Measurements from ENCODE around the gene MTERF4. TPM values are rescaled to one million over a fixed set of nuclear protein-coding genes. Genes with fewer than 3 reads are reported as not detected.

Gene MTERF4
- total RNA-seq, 5 donors from 2014 or later (not counting 1 experiment from before 2014, with no cell fraction given): 78.7 to 171 (median 109) TPM

DNA sequence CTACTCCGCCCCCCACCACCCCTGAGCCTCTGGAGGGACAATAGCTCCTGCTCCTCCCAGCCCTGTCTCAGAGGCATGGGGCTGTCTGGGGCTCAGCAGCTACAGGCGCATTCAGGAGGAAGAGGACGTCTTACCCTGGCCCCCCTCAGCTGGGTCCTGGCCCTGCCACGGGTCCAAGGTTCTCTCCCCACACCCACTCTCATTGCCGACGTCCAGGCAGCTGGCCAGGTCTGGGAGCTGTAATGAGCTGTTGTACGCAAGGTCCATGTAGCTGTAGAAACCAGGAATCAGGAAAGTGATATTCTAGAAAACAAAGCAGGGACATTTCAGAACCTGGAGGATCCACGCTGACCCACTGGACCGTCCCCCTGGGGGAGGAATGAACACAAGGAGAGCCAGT lies 33.6 kb upstream of the MTERF4 start:
- ATAC-seq (replicated peaks in 1 of 4) (no peak), DNase-seq (no peak)
- 92% methylated on average over 7 of the region's 9 CpGs for WGBS (ENCODE audit: insufficient coverage)
- Histone ChIP-seq H3K4me1 (ENCODE audit: control insufficient read depth in 1 of 2, extremely low read depth in 1 of 2, insufficient read depth in 2 of 2, low read length in 2 of 2) (no peaks in the 10 kb centered on the region), H3K36me3 (ENCODE audit: control insufficient read depth in 2 of 2, extremely low read depth in 1 of 2, insufficient read depth in 1 of 2, low read length in 1 of 2) (peaks cover 0 to 55% of the 10 kb centered on the region in 2 donors), H3K27me3 (replicated peaks in 1 of 2; ENCODE audit: control insufficient read depth in 2 of 2, extremely low read depth in 1 of 2, insufficient read depth in 2 of 2, low read length in 1 of 2) (no peaks in the 10 kb centered on the region), H3K27ac (ENCODE audit: low read length) (no peak overlapping the region), H3K4me3 (ENCODE audit: control insufficient read depth in 1 of 2, extremely low read depth in 1 of 2, low read length in 1 of 2) (no peak overlapping the region), H3K9me3 (no peaks in the 10 kb centered on the region)
- Mint-ChIP-seq H3K27ac (no peak overlapping the region), H3K4me1 (no peaks in the 10 kb centered on the region), H3K36me3 (peaks cover 46% of the 10 kb centered on the region), H3K27me3 (no peaks in the 10 kb centered on the region), H3K9me3 (no peaks in the 10 kb centered on the region), H3K4me3 (no peak overlapping the region)
- ChIA-PET POLR2A (no interaction called here), CTCF (no interaction called here)

DNA sequence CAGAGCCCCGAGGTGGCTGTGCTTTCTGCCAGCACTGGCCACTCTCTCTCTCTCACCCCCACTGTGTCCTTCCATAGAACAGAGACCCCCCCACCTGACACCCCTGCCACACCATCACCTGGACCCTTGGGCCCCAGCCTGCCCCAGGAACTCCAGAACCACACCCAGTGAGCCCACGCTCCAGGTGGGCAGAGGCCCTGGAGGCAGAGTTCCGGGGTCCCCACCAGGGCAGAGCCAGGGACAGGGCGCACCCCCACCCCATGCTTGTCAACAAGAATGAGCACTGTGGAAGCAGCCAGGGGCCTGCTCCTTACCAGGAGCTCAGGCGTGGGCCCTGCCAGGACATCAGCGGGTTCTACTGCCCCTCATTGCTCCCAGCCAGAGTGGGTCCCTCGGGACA lies 32.6 kb upstream of the MTERF4 start:
- ChIA-PET POLR2A (no interaction called here), CTCF (interaction anchor here in 1 of 2 donors (0.6 kb wide), 1 partner anchor 58 kb away, joined by 3 read pairs; no protein-coding TSS in a partner anchor)
- Histone ChIP-seq H3K27ac (ENCODE audit: low read length) (no peak overlapping the region), H3K4me3 (ENCODE audit: control insufficient read depth in 1 of 2, extremely low read depth in 1 of 2, low read length in 1 of 2) (no peak overlapping the region), H3K36me3 (ENCODE audit: control insufficient read depth in 2 of 2, extremely low read depth in 1 of 2, insufficient read depth in 1 of 2, low read length in 1 of 2) (peaks cover 0 to 52% of the 10 kb centered on the region in 2 donors), H3K27me3 (replicated peaks in 1 of 2; ENCODE audit: control insufficient read depth in 2 of 2, extremely low read depth in 1 of 2, insufficient read depth in 2 of 2, low read length in 1 of 2) (no peaks in the 10 kb centered on the region), H3K9me3 (no peaks in the 10 kb centered on the region), H3K4me1 (ENCODE audit: control insufficient read depth in 1 of 2, extremely low read depth in 1 of 2, insufficient read depth in 2 of 2, low read length in 2 of 2) (no peaks in the 10 kb centered on the region)
- no peak overlapping the region for H3K4me3 Mint-ChIP-seq
- ATAC-seq (replicated peaks in 1 of 4) (no peak), DNase-seq (no peak)
- no peak overlapping the region for H3K27ac Mint-ChIP-seq
- no peaks in the 10 kb centered on the region for H3K9me3 Mint-ChIP-seq
- no peaks in the 10 kb centered on the region for H3K4me1 Mint-ChIP-seq
- H3K27me3 Mint-ChIP-seq: no peaks in the 10 kb centered on the region
- peaks cover 56% of the 10 kb centered on the region for H3K36me3 Mint-ChIP-seq
- WGBS (ENCODE audit: insufficient coverage): 82% methylated on average over 5 of the region's 7 CpGs

DNA sequence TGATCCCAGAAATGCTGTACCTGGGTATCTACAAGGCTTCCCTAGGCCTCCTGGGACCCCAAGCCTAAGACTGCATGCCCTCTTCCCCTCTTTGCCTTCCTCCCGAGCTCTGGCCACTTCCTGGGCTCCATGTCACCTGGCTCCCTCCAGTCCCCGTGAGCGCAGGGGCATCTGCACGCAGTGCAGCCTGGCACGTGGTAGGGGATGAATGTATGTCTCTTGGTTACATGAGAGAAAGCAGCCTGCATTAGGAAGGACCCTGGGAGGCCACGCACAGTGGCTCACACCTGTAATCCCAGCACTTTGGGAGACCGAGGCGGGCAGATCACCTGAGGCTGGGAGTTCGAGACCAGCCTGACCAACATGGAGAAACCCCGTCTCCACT lies 31.3 kb upstream of the MTERF4 start:
- H3K27ac Mint-ChIP-seq: no peak overlapping the region
- ChIA-PET POLR2A (no interaction called here), CTCF (no interaction called here)
- H3K27me3 ChIP-seq (replicated peaks in 1 of 2; ENCODE audit: control insufficient read depth in 2 of 2, extremely low read depth in 1 of 2, insufficient read depth in 2 of 2, low read length in 1 of 2): no peaks in the 10 kb centered on the region
- peaks cover 3 to 7% (median 7%) of the 10 kb centered on the region in 3 donors for H3K4me1 Mint-ChIP-seq
- H3K9me3 Mint-ChIP-seq: no peaks in the 10 kb centered on the region
- ATAC-seq (replicated peaks in 1 of 4) (no peak), DNase-seq (no peak)
- peaks cover 0 to 43% of the 10 kb centered on the region in 2 donors for H3K36me3 ChIP-seq (ENCODE audit: control insufficient read depth in 2 of 2, extremely low read depth in 1 of 2, insufficient read depth in 1 of 2, low read length in 1 of 2)
- no peaks in the 10 kb centered on the region for H3K9me3 ChIP-seq
- H3K27me3 Mint-ChIP-seq: no peaks in the 10 kb centered on the region
- no peak overlapping the region for H3K4me3 ChIP-seq (ENCODE audit: control insufficient read depth in 1 of 2, extremely low read depth in 1 of 2, low read length in 1 of 2)
- H3K27ac ChIP-seq (ENCODE audit: low read length): no peak overlapping the region
- peaks cover 47% of the 10 kb centered on the region for H3K36me3 Mint-ChIP-seq
- no peak overlapping the region for H3K4me3 Mint-ChIP-seq
- 100% methylated on average over 5 of the region's 10 CpGs for WGBS (ENCODE audit: insufficient coverage)
- H3K4me1 ChIP-seq (ENCODE audit: control insufficient read depth in 1 of 2, extremely low read depth in 1 of 2, insufficient read depth in 2 of 2, low read length in 2 of 2): peaks cover 0 to 8% of the 10 kb centered on the region in 2 experiments

DNA sequence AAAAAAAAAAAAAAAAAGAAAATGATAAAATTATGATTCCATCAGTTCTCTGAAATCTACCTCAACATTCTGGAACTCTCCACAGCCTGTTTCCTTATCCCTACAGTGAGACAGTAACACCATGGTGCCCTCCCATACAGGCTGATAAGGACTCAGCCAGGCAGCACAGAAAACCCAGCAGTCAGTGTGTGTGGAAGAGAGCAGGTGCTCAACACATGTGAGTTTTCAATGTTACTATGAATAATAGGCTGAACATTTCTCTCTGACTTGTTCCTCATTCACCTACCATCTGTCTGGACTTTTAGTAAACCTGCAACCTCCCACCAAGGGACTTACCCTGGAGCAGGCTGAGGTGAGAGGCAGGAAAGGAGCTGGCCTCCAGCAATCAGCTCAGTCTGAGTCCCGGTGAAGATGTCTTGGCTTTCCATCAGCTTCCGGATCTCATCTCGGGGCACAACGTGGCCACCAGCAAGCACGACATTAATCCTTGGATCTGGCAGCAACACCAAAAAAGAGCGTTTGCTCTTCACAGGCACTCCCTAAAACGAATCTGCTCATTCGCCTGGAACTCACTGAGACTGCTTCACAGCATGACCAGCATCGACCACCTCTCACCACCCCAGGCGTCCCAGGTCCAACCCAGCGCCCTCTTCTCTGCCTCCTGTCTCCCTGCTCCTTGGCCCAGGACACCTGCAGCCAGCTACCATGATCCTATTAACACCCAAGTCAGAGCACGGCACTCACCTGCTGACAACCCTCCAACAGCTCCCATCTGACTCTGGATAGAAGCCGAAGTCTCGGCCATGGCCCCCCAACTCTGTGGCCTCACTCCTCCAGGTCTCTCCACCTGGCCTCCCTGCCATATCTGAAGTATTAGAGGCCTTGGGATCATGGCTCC lies 30.7 kb upstream of the MTERF4 start:
- Mint-ChIP-seq H3K27ac (no peak overlapping the region), H3K9me3 (no peaks in the 10 kb centered on the region), H3K4me3 (no peak overlapping the region), H3K4me1 (peaks cover 9 to 14% (median 13%) of the 10 kb centered on the region in 3 donors), H3K36me3 (peaks cover 43% of the 10 kb centered on the region), H3K27me3 (no peaks in the 10 kb centered on the region)
- no peak overlapping the region for H3K4me3 ChIP-seq (ENCODE audit: control insufficient read depth in 1 of 2, extremely low read depth in 1 of 2, low read length in 1 of 2)
- H3K9me3 ChIP-seq: no peaks in the 10 kb centered on the region
- peaks cover 3 to 37% of the 10 kb centered on the region in 2 donors for H3K36me3 ChIP-seq (ENCODE audit: control insufficient read depth in 2 of 2, extremely low read depth in 1 of 2, insufficient read depth in 1 of 2, low read length in 1 of 2)
- no peak for ATAC-seq (replicated peaks in 1 of 4)
- peaks cover 0 to 14% of the 10 kb centered on the region in 2 experiments for H3K4me1 ChIP-seq (ENCODE audit: control insufficient read depth in 1 of 2, extremely low read depth in 1 of 2, insufficient read depth in 2 of 2, low read length in 2 of 2)
- ChIA-PET POLR2A (no interaction called here), CTCF (no interaction called here)
- 96% methylated on average over 14 of the region's 14 CpGs for WGBS (ENCODE audit: insufficient coverage)
- DNase-seq: no peak
- H3K27me3 ChIP-seq (replicated peaks in 1 of 2; ENCODE audit: control insufficient read depth in 2 of 2, extremely low read depth in 1 of 2, insufficient read depth in 2 of 2, low read length in 1 of 2): no peaks in the 10 kb centered on the region
- no peak overlapping the region for H3K27ac ChIP-seq (ENCODE audit: low read length)

DNA sequence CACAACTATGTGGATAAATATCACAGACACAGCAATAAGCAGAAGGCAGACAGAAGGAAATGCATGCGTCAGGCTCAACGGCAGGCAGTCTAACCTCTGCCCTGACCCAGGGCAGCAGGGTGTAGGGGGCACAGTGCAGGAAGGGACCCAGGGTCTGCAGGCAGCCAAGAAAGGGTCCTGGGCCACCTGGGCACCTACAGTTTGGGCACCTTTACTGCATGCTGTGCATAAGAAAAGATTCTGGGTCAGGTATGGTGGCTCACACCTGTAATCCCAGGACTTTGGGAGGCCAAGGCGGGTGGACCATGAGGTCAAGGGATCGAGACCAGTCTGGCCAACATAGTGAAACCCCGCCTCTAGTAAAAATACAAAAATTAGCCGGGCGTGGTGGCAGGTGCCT lies 29.4 kb upstream of the MTERF4 start:
- Histone ChIP-seq H3K4me1 (ENCODE audit: control insufficient read depth in 1 of 2, extremely low read depth in 1 of 2, insufficient read depth in 2 of 2, low read length in 2 of 2) (peaks cover 0 to 27% of the 10 kb centered on the region in 2 experiments), H3K9me3 (no peaks in the 10 kb centered on the region), H3K27ac (ENCODE audit: low read length) (no peak overlapping the region), H3K4me3 (ENCODE audit: control insufficient read depth in 1 of 2, extremely low read depth in 1 of 2, low read length in 1 of 2) (no peak overlapping the region), H3K27me3 (replicated peaks in 1 of 2; ENCODE audit: control insufficient read depth in 2 of 2, extremely low read depth in 1 of 2, insufficient read depth in 2 of 2, low read length in 1 of 2) (no peaks in the 10 kb centered on the region), H3K36me3 (ENCODE audit: control insufficient read depth in 2 of 2, extremely low read depth in 1 of 2, insufficient read depth in 1 of 2, low read length in 1 of 2) (peaks cover 3 to 26% of the 10 kb centered on the region in 2 donors)
- no peak overlapping the region for H3K27ac Mint-ChIP-seq
- POLR2A ChIA-PET: interaction anchor here in 1 of 2 donors (0.6 to 0.7 kb wide), 2 partner anchors 18 to 122 kb away, joined by 3 read pairs; partner anchors contain the start of gene PASK
- no peak overlapping the region for H3K4me3 Mint-ChIP-seq
- ATAC-seq (replicated peaks in 1 of 4) (no peak), DNase-seq (no peak)
- peaks cover 40% of the 10 kb centered on the region for H3K36me3 Mint-ChIP-seq
- CTCF ChIA-PET: interaction anchor here in 1 of 2 donors (0.7 kb wide), 1 partner anchor 11 kb away, joined by 10 read pairs; no protein-coding TSS in a partner anchor
- no peaks in the 10 kb centered on the region for H3K9me3 Mint-ChIP-seq
- peaks cover 17 to 21% (median 19%) of the 10 kb centered on the region in 3 donors for H3K4me1 Mint-ChIP-seq
- 100% methylated on average over 7 of the region's 7 CpGs for WGBS (ENCODE audit: insufficient coverage)
- no peaks in the 10 kb centered on the region for H3K27me3 Mint-ChIP-seq

DNA sequence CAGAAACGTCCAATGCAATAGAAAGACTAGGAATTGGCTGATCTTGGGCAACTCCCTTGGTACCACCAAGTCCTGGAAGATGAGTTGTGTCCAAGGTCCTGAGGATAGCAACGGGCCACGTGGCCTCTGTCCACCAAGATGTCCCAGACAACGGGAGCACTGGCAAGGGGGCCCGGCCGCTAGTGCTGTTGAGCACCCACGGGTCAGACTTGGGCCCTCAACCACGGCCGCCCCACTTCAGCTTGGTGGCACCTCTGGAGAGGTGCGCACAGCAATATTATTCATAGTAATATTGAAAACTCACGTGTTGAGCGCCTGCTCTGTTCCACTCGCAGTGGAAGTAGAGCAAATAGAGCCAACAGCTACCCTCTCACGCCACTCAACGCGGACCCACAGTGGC lies 28.2 kb upstream of the MTERF4 start:
- Histone ChIP-seq H3K4me1 (ENCODE audit: control insufficient read depth in 1 of 2, extremely low read depth in 1 of 2, insufficient read depth in 2 of 2, low read length in 2 of 2) (peaks cover 0 to 36% of the 10 kb centered on the region in 2 experiments), H3K27ac (ENCODE audit: low read length) (no peak overlapping the region), H3K9me3 (no peaks in the 10 kb centered on the region), H3K27me3 (replicated peaks in 1 of 2; ENCODE audit: control insufficient read depth in 2 of 2, extremely low read depth in 1 of 2, insufficient read depth in 2 of 2, low read length in 1 of 2) (no peaks in the 10 kb centered on the region), H3K4me3 (ENCODE audit: control insufficient read depth in 1 of 2, extremely low read depth in 1 of 2, low read length in 1 of 2) (no peak overlapping the region), H3K36me3 (ENCODE audit: control insufficient read depth in 2 of 2, extremely low read depth in 1 of 2, insufficient read depth in 1 of 2, low read length in 1 of 2) (peaks cover 3 to 20% of the 10 kb centered on the region in 2 donors)
- Mint-ChIP-seq H3K36me3 (peaks cover 31% of the 10 kb centered on the region), H3K27ac (no peak overlapping the region), H3K4me1 (peaks cover 19 to 24% (median 21%) of the 10 kb centered on the region in 3 donors), H3K9me3 (no peaks in the 10 kb centered on the region), H3K27me3 (no peaks in the 10 kb centered on the region), H3K4me3 (no peak overlapping the region)
- ChIA-PET CTCF (no interaction called here), POLR2A (no interaction called here)
- DNase-seq (no peak), ATAC-seq (replicated peaks in 1 of 4) (no peak)
- 92% methylated on average over 13 of the region's 16 CpGs for WGBS (ENCODE audit: insufficient coverage)
